WERI-Rb-1 (cell line): ENCODE measurements around the gene MBTPS1.

Experiments used
- DNase-seq: peaks from one replicate; pipeline ENCODE4 v3.0.0-alpha.2; 2020
- H3K27ac ChIP-seq: fragments of 250-450 bp; sonication (Bioruptor Pico); 2 replicates; pipeline ENCODE4 v1.5.1; 2020; ENCODE audit warnings: mild to moderate bottlenecking, moderate library complexity
- H3K27me3 ChIP-seq: fragments of 250-450 bp; sonication (Bioruptor Pico); 2 replicates; pipeline ENCODE4 v1.5.1; 2021; ENCODE audit warnings: mild to moderate bottlenecking, low read depth, moderate library complexity; ENCODE audit not compliant: insufficient read depth, severe bottlenecking
- H3K36me3 ChIP-seq: fragments of 250-450 bp; sonication (Bioruptor Pico); 2 replicates; pipeline ENCODE4 v1.5.1; 2020; ENCODE audit warnings: mild to moderate bottlenecking, moderate library complexity
- H3K4me3 ChIP-seq: 2 replicates; pipeline ENCODE4 v1.5.1; 2011; ENCODE audit warnings: low read depth, mild to moderate bottlenecking, control low read depth, low read length
- H3K9me3 ChIP-seq: fragments of 250-450 bp; sonication (Bioruptor Pico); 2 replicates; pipeline ENCODE4 v1.5.1; 2021; ENCODE audit warnings: mild to moderate bottlenecking, moderate library complexity; ENCODE audit not compliant: severe bottlenecking
- CTCF ChIP-seq: IDR thresholded peaks from 2 replicates; pipeline ENCODE4 v1.5.1; 2011; ENCODE audit warnings: low read depth, mild to moderate bottlenecking, control low read depth, inconsistent platforms, low read length

MBTPS1 gene

GRCh38 chr16:84045001-84045817 is 71.5 kb downstream of the MBTPS1 start:
- H3K36me3 ChIP-seq, result no peaks in the 10 kb centered on the region
- no peak for DNase-seq
- H3K9me3 ChIP-seq, result no peaks in the 10 kb centered on the region
- no peak for TF ChIP-seq CTCF
- no peak overlapping the region for H3K4me3 ChIP-seq
- no peaks in the 10 kb centered on the region for H3K27me3 ChIP-seq
- H3K27ac ChIP-seq, result no peak overlapping the region

GRCh38 chr16:84044118-84044488 is 72.6 kb downstream of the MBTPS1 start:
- H3K27me3 ChIP-seq, result no peaks in the 10 kb centered on the region
- no peaks in the 10 kb centered on the region for H3K36me3 ChIP-seq

GRCh38 chr16:84043486-84044117 is 73.1 kb downstream of the MBTPS1 start:
- Histone ChIP-seq H3K27me3 (no peaks in the 10 kb centered on the region), H3K4me3 (no peak overlapping the region), H3K36me3 (no peaks in the 10 kb centered on the region), H3K9me3 (no peaks in the 10 kb centered on the region), H3K27ac (no peak overlapping the region)
- no peak for DNase-seq
- no peak for TF ChIP-seq CTCF

More at GRCh38 chr16:84044118-84044488, 72.6 kb downstream of the MBTPS1 start:
- H3K27ac ChIP-seq, result no peak overlapping the region
- H3K9me3 ChIP-seq, result no peaks in the 10 kb centered on the region
- TF ChIP-seq CTCF, result peak; percentile 60
- peak; percentile 38 for DNase-seq
- no peak overlapping the region for H3K4me3 ChIP-seq

GRCh38 chr16:84042879-84043485 is 73.8 kb downstream of the MBTPS1 start:
- H3K27ac ChIP-seq, result no peak overlapping the region
- H3K4me3 ChIP-seq, result no peak overlapping the region
- no peaks in the 10 kb centered on the region for H3K36me3 ChIP-seq
- DNase-seq, result peak; percentile 35
- H3K27me3 ChIP-seq, result no peaks in the 10 kb centered on the region
- TF ChIP-seq CTCF, result no peak
- H3K9me3 ChIP-seq, result no peaks in the 10 kb centered on the region

- TF ChIP-seq CTCF, result no peak
- no peaks in the 10 kb centered on the region for H3K27me3 ChIP-seq
- DNase-seq, result no peak
- H3K4me3 ChIP-seq, result no peak within 1 kb of the TSS
- no peaks in the 10 kb centered on the region for H3K36me3 ChIP-seq
- no peaks in the 10 kb centered on the region for H3K9me3 ChIP-seq
- H3K27ac ChIP-seq, result no peak within 1 kb of the TSS
These were observed 74.3 kb downstream of the MBTPS1 start, which contains the start of gene SLC38A8 for GRCh38 chr16:84042308-84042878. TSS of gene SLC38A8 (minus strand) at chr16:84042795. CDS start at chr16:84042157, 638 bp downstream.
